Calu3 (cell line): ENCODE data around the gene UMPS. TPM values are rescaled to one million over a fixed set of nuclear protein-coding genes. Genes with fewer than 3 reads are reported as not detected.

Experiments used
- BruUV-seq: library from RNA; stranded (reverse); fragments of 400-500 nt; replicated peaks from 2 replicates; lab custom pipeline; 2021; lab: Mats Ljungman, UMichigan
- CTCF ChIA-PET: fragments of 300-600 bp; sonication (Branson Sonifier 250); formaldehyde crosslinking; loops from one replicate; lab custom pipeline; 2022; ENCODE audit warnings: antibody characterized with exemption; lab: Charles Lee
- DNase-seq: peaks from one replicate; pipeline ENCODE4 v3.0.0; 2022
- H3K27ac Mint-ChIP-seq: one replicate; pipeline ENCODE4 v1.8.0; 2022; ENCODE audit warnings: mixed read lengths; ENCODE audit not compliant: unreplicated experiment
- H3K27me3 Mint-ChIP-seq: one replicate; pipeline ENCODE4 v1.8.0; 2022; ENCODE audit warnings: mixed read lengths; ENCODE audit not compliant: unreplicated experiment
- H3K36me3 Mint-ChIP-seq: one replicate; pipeline ENCODE4 v1.8.0; 2022; ENCODE audit warnings: mild to moderate bottlenecking, moderate library complexity, mixed read lengths; ENCODE audit not compliant: insufficient read depth, unreplicated experiment
- H3K4me1 Mint-ChIP-seq: one replicate; pipeline ENCODE4 v1.8.0; 2022; ENCODE audit warnings: mild to moderate bottlenecking, low read depth, mixed read lengths; ENCODE audit not compliant: unreplicated experiment
- H3K4me3 Mint-ChIP-seq: one replicate; pipeline ENCODE4 v1.8.0; 2022; ENCODE audit warnings: mild to moderate bottlenecking, low read depth, moderate library complexity, mixed read lengths; ENCODE audit not compliant: unreplicated experiment
- H3K9me3 Mint-ChIP-seq: one replicate; pipeline ENCODE4 v1.8.0; 2022; ENCODE audit warnings: low read depth, mixed read lengths; ENCODE audit not compliant: unreplicated experiment
- CTCF ChIP-seq: fragments of 200-600 bp; IDR thresholded peaks from one replicate; pipeline ENCODE4 v1.8.0; 2022; ENCODE audit warnings: antibody characterized with exemption; ENCODE audit not compliant: unreplicated experiment
- intact Hi-C: fragments of 100-400 bp; cut with micrococcal nuclease; formaldehyde crosslinking; loops from one replicate; pipeline ENCODE4 v1.10.0; 2022; ENCODE audit not compliant: unreplicated experiment
- total RNA-seq: library from RNA; stranded (reverse); gene quantifications from 2 replicates; pipeline ENCODE4 v1.2.3, GENCODE V29; 2022

Gene UMPS
- total RNA-seq, 1 experiment from 2014 or later, result 73.0 TPM

GRCh38 chr3:124685067-124685466 is 45.2 kb upstream of the UMPS start:
- Mint-ChIP-seq H3K9me3 (no peaks in the 10 kb centered on the region), H3K4me1 (peaks cover 5% of the 10 kb centered on the region), H3K27ac (no peak overlapping the region), H3K27me3 (peaks cover 14% of the 10 kb centered on the region), H3K36me3 (no peaks in the 10 kb centered on the region), H3K4me3 (no peak overlapping the region)
- no peak for TF ChIP-seq CTCF
- no TSS peak for BruUV-seq
- intact Hi-C loops, result no loop called here
- DNase-seq, result no peak
- CTCF ChIA-PET, result interaction anchor here (1.6 kb wide), 1 partner anchor 120 kb away, joined by 5 read pairs; no protein-coding TSS in a partner anchor

GRCh38 chr3:124685481-124685880 is 44.8 kb upstream of the UMPS start:
- no peaks in the 10 kb centered on the region for H3K36me3 Mint-ChIP-seq
- DNase-seq, result no peak
- peaks cover 14% of the 10 kb centered on the region for H3K27me3 Mint-ChIP-seq
- H3K9me3 Mint-ChIP-seq, result no peaks in the 10 kb centered on the region
- no peak for TF ChIP-seq CTCF
- H3K4me3 Mint-ChIP-seq, result no peak overlapping the region
- BruUV-seq, result no TSS peak
- CTCF ChIA-PET, result interaction anchor here (1.6 kb wide), 1 partner anchor 120 kb away, joined by 5 read pairs; no protein-coding TSS in a partner anchor
- peaks cover 5% of the 10 kb centered on the region for H3K4me1 Mint-ChIP-seq
- no peak overlapping the region for H3K27ac Mint-ChIP-seq
- intact Hi-C loops, result no loop called here

- CTCF ChIA-PET, result interaction anchor here (1.6 kb wide), 1 partner anchor 121 kb away, joined by 5 read pairs; no protein-coding TSS in a partner anchor
- Mint-ChIP-seq H3K9me3 (no peaks in the 10 kb centered on the region), H3K4me3 (no peak overlapping the region), H3K36me3 (no peaks in the 10 kb centered on the region), H3K27me3 (peaks cover 14% of the 10 kb centered on the region), H3K4me1 (peaks cover 5% of the 10 kb centered on the region), H3K27ac (no peak overlapping the region)
- intact Hi-C loops, result no loop called here
- TF ChIP-seq CTCF, result no peak
- no TSS peak for BruUV-seq
- no peak for DNase-seq
Observed at GRCh38 chr3:124686028-124686670, 44.1 kb upstream of the UMPS start.

- Mint-ChIP-seq H3K4me1 (peaks cover 5% of the 10 kb centered on the region), H3K36me3 (no peaks in the 10 kb centered on the region), H3K27me3 (peaks cover 30% of the 10 kb centered on the region), H3K4me3 (no peak overlapping the region), H3K9me3 (no peaks in the 10 kb centered on the region), H3K27ac (no peak overlapping the region)
- intact Hi-C loops, result loop anchor here (1.0 kb wide), 1 partner anchor 124 kb away; no protein-coding TSS in a partner anchor
- peak; percentile 88 for DNase-seq
- TF ChIP-seq CTCF, result peak; percentile 85
- BruUV-seq, result no TSS peak
- CTCF ChIA-PET, result interaction anchor here (0.5 to 3.3 kb wide), 10 partner anchors 21 to 128 kb away, joined by 3 to 44 read pairs (median 5); no protein-coding TSS in a partner anchor
Observed at GRCh38 chr3:124688581-124689454, 41.4 kb upstream of the UMPS start.
